H9 (cell line): ENCODE results near the gene RAB3C. TPM values are rescaled to one million over a fixed set of nuclear protein-coding genes. Genes with fewer than 3 reads are reported as not detected.

Experiments used
- DNase-seq: peaks from one replicate; pipeline ENCODE4 v3.0.0-alpha.2; 2017
- H2AFZ ChIP-seq: one replicate; pipeline ENCODE4 v1.6.1; 2013; ENCODE audit warnings: mild to moderate bottlenecking, low read length, control low read depth, moderate library complexity
- H2AK5ac ChIP-seq: 2 replicates; pipeline ENCODE4 v1.6.1; 2013; ENCODE audit warnings: low read length, control low read depth, mixed read lengths; ENCODE audit not compliant: insufficient read length
- H2BK120ac ChIP-seq: one replicate; pipeline ENCODE4 v1.6.1; 2013; ENCODE audit warnings: low read depth, mild to moderate bottlenecking, low read length, control low read depth, inconsistent platforms; ENCODE audit not compliant: poor library complexity, severe bottlenecking
- H2BK12ac ChIP-seq: 2 replicates; pipeline ENCODE4 v1.6.1; 2013; ENCODE audit warnings: low read length, control low read depth, mixed read lengths, low read depth; ENCODE audit not compliant: insufficient read length
- H2BK15ac ChIP-seq: 2 replicates; pipeline ENCODE4 v1.6.1; 2013; ENCODE audit warnings: low read depth, low read length, control low read depth
- H2BK20ac ChIP-seq: one replicate; pipeline ENCODE4 v1.6.1; 2013; ENCODE audit warnings: low read depth, mild to moderate bottlenecking, low read length, control low read depth, inconsistent platforms; ENCODE audit not compliant: poor library complexity, severe bottlenecking
- H2BK5ac ChIP-seq: 2 replicates; pipeline ENCODE4 v1.6.1; 2013; ENCODE audit warnings: low read length, control low read depth, mixed read lengths; ENCODE audit not compliant: insufficient read length
- H3K14ac ChIP-seq: 2 replicates; pipeline ENCODE4 v1.6.1; 2013; ENCODE audit warnings: low read length, control low read depth; ENCODE audit not compliant: insufficient read depth
- H3K18ac ChIP-seq: 2 replicates; pipeline ENCODE4 v1.6.1; 2013; ENCODE audit warnings: low read depth, mild to moderate bottlenecking, mixed read lengths, low read length, control low read depth; ENCODE audit not compliant: insufficient read length
- H3K23ac ChIP-seq: 2 replicates; pipeline ENCODE4 v1.6.1; 2013; ENCODE audit warnings: low read length, control low read depth, mixed read lengths, low read depth; ENCODE audit not compliant: insufficient read length
- H3K23me2 ChIP-seq: 2 replicates; pipeline ENCODE4 v1.6.1; 2013; ENCODE audit warnings: low read depth, mild to moderate bottlenecking, mixed read lengths, low read length, control low read depth; ENCODE audit not compliant: insufficient read length, poor library complexity, severe bottlenecking
- H3K27ac ChIP-seq: 2 replicates; pipeline ENCODE4 v1.5.1; 2013; ENCODE audit warnings: low read length, control low read depth, mixed read lengths, low read depth; ENCODE audit not compliant: insufficient read length
- H3K27me3 ChIP-seq: 2 replicates; pipeline ENCODE4 v1.6.1; 2013; ENCODE audit warnings: low read length, control low read depth, inconsistent platforms; ENCODE audit not compliant: insufficient read depth
- H3K4ac ChIP-seq: 2 replicates; pipeline ENCODE4 v1.6.1; 2013; ENCODE audit warnings: low read depth, mild to moderate bottlenecking, control low read depth, inconsistent platforms, low read length, moderate library complexity
- H3K4me1 ChIP-seq: 2 replicates; pipeline ENCODE4 v1.6.1; 2013; ENCODE audit warnings: low read length, control low read depth, inconsistent platforms; ENCODE audit not compliant: insufficient read depth
- H3K4me2 ChIP-seq: 2 replicates; pipeline ENCODE4 v1.6.1; 2013; ENCODE audit warnings: low read length, control low read depth, mixed read lengths; ENCODE audit not compliant: insufficient read length, insufficient read depth
- H3K56ac ChIP-seq: 2 replicates; pipeline ENCODE4 v1.6.1; 2013; ENCODE audit warnings: low read depth, mild to moderate bottlenecking, mixed read lengths, low read length, control low read depth; ENCODE audit not compliant: insufficient read length
- H3K79me1 ChIP-seq: 2 replicates; pipeline ENCODE4 v1.6.1; 2013; ENCODE audit warnings: low read depth, mild to moderate bottlenecking, moderate library complexity, low read length, control low read depth, inconsistent platforms; ENCODE audit not compliant: insufficient read depth, poor library complexity, severe bottlenecking
- H3K79me2 ChIP-seq: 2 replicates; pipeline ENCODE4 v1.6.1; 2013; ENCODE audit warnings: low read length, control low read depth, inconsistent platforms; ENCODE audit not compliant: insufficient read depth
- H3K9ac ChIP-seq: 2 replicates; pipeline ENCODE4 v1.6.1; 2013; ENCODE audit warnings: low read length, control low read depth, mixed read lengths; ENCODE audit not compliant: insufficient read length; ENCODE audit errors: extremely low read depth
- H3K9me3 ChIP-seq: one replicate; pipeline ENCODE4 v1.6.1; 2013; ENCODE audit warnings: low read depth, low read length, inconsistent platforms; ENCODE audit not compliant: control insufficient read depth
- H3T11ph ChIP-seq: one replicate; pipeline ENCODE4 v1.6.1; 2013; ENCODE audit warnings: mild to moderate bottlenecking, low read length, control low read depth, inconsistent platforms
- H4K20me1 ChIP-seq: one replicate; pipeline ENCODE4 v1.6.1; 2013; ENCODE audit not compliant: control insufficient read depth, insufficient read length, insufficient read depth
- H4K5ac ChIP-seq: 2 replicates; pipeline ENCODE4 v1.6.1; 2013; ENCODE audit warnings: low read depth, mild to moderate bottlenecking, mixed read lengths, low read length, control low read depth; ENCODE audit not compliant: insufficient read length
- H4K8ac ChIP-seq: replicated peaks from 2 replicates; pipeline ENCODE4 v1.6.1; 2013; ENCODE audit warnings: low read length, control low read depth, mixed read lengths, low read depth; ENCODE audit not compliant: insufficient read length
- H4K91ac ChIP-seq: 2 replicates; pipeline ENCODE4 v1.6.1; 2013; ENCODE audit warnings: low read depth, mild to moderate bottlenecking, moderate library complexity, mixed read lengths, low read length, control low read depth; ENCODE audit not compliant: insufficient read length
- H3K27ac Mint-ChIP-seq, 3 experiments: 2 replicates in 2 of 3; 3 replicates in 1 of 3; pipeline ENCODE4 v1.8.0; 2020 to 2021; ENCODE audit warnings: mixed read lengths in 3 of 3, mild to moderate bottlenecking in 1 of 3, moderate library complexity in 1 of 3
- H3K27me3 Mint-ChIP-seq: 2 replicates; pipeline ENCODE4 v1.8.0; 2021; ENCODE audit warnings: low read depth, mild to moderate bottlenecking, moderate library complexity, mixed read lengths
- H3K36me3 Mint-ChIP-seq, 3 experiments: 2 replicates in 2 of 3; 3 replicates in 1 of 3; pipeline ENCODE4 v1.8.0; 2020 to 2021; ENCODE audit warnings: low read depth in 3 of 3, mixed read lengths in 3 of 3; ENCODE audit not compliant: insufficient read depth in 1 of 3
- H3K4me1 Mint-ChIP-seq, 2 experiments: 2 replicates each; pipeline ENCODE4 v1.8.0; 2020; ENCODE audit warnings: mixed read lengths in 2 of 2
- H3K4me3 Mint-ChIP-seq, 2 experiments: 2 replicates in 1 of 2; 3 replicates in 1 of 2; pipeline ENCODE4 v1.8.0; 2020 to 2021; ENCODE audit warnings: mild to moderate bottlenecking in 2 of 2, mixed read lengths in 2 of 2, moderate library complexity in 1 of 2
- H3K9me3 Mint-ChIP-seq, 2 experiments: 2 replicates in 1 of 2; 3 replicates in 1 of 2; pipeline ENCODE4 v1.8.0; 2020; ENCODE audit warnings: mild to moderate bottlenecking in 2 of 2, mixed read lengths in 2 of 2, moderate library complexity in 1 of 2
- WGBS: extraction: QIAGEN DNeasy Blood & Tissue Kit; methylation state at CpG from one replicate; pipeline ENCODE4 v1.1.7; 2013; ENCODE audit warnings: missing lambda C conversion rate, low lambda C conversion rate, mixed read lengths; ENCODE audit not compliant: insufficient read length; ENCODE audit errors: extremely low coverage; 5-methylcytosine and 5-hydroxymethylcytosine counted together
- total RNA-seq: library from RNA; stranded (reverse); gene quantifications from 2 replicates; pipeline ENCODE4 v1.2.1, GENCODE V29; 2021
- TF ChIP-seq, protein P1 (sequence below): fragments of 200-600 bp; sonication (generic); conservative IDR thresholded peaks from 3 replicates; pipeline ENCODE4 v1.8.0; 2021; ENCODE audit warnings: antibody characterized with exemption, mild to moderate bottlenecking

The RAB3C gene
- total RNA-seq, 1 experiment from 2014 or later: 16.3 TPM

DNA sequence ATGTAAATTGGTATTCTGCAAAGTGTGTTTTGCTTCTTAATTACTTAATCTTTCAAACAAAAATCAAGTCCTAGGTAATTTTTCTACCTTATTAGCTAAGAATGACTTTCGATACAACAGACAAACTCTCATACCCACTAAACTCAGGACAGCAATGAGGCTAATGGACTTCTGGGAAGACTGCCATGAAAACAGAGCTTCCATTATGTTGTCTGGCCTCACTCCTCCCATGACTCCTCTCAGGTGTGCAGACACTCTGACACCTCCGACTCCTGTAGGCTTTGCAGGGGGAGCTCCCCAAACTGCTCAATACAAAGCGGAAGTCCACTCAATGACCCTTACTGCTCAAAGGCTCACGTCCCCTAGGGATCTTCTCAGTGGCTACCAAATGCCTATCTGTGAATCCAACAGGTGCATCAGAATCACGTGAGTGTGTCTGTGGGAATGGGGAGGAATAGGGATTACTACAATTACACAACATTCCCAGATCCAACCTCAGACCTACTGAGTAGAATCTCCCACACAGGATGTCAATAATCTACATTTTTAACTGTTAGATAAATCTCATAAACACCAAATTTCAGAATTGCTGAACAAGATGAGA is 289.9 kb downstream of the RAB3C start:
- H3K4me2 ChIP-seq: no peak overlapping the region

More for the DNA sequence above, 289.9 kb downstream of the RAB3C start:
- no CpG with 5 or more reads among the region's 5 CpGs for WGBS
- Histone ChIP-seq H4K20me1 (no peaks in the 10 kb centered on the region), H2AK5ac (no peak overlapping the region), H2AFZ (no peak overlapping the region), H3K4me1 (no peaks in the 10 kb centered on the region), H4K5ac (no peak overlapping the region), H3K23ac (no peak overlapping the region), H3K9me3 (no peaks in the 10 kb centered on the region), H2BK12ac (no peak overlapping the region), H3K14ac (no peak overlapping the region; the same call in 1 of the 2 replicates), H3K27me3 (no peaks in the 10 kb centered on the region), H3K79me1 (no peaks in the 10 kb centered on the region), H4K8ac (no peak overlapping the region), H3T11ph (no peak overlapping the region), H2BK5ac (no peak overlapping the region), H4K91ac (no peak overlapping the region), H3K56ac (no peak overlapping the region), H3K23me2 (no peaks in the 10 kb centered on the region), H3K4ac (no peak overlapping the region), H2BK15ac (no peak overlapping the region), H3K79me2 (no peaks in the 10 kb centered on the region), H2BK120ac (no peak overlapping the region), H2BK20ac (no peak overlapping the region), H3K18ac (no peak overlapping the region), H3K27ac (no peak overlapping the region), H3K9ac (no peak overlapping the region)
- TF ChIP-seq, protein P1, sequence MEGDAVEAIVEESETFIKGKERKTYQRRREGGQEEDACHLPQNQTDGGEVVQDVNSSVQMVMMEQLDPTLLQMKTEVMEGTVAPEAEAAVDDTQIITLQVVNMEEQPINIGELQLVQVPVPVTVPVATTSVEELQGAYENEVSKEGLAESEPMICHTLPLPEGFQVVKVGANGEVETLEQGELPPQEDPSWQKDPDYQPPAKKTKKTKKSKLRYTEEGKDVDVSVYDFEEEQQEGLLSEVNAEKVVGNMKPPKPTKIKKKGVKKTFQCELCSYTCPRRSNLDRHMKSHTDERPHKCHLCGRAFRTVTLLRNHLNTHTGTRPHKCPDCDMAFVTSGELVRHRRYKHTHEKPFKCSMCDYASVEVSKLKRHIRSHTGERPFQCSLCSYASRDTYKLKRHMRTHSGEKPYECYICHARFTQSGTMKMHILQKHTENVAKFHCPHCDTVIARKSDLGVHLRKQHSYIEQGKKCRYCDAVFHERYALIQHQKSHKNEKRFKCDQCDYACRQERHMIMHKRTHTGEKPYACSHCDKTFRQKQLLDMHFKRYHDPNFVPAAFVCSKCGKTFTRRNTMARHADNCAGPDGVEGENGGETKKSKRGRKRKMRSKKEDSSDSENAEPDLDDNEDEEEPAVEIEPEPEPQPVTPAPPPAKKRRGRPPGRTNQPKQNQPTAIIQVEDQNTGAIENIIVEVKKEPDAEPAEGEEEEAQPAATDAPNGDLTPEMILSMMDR: no peak
- no peak for DNase-seq
- Mint-ChIP-seq H3K36me3 (no peaks in the 10 kb centered on the region), H3K27ac (no peak overlapping the region), H3K4me1 (no peaks in the 10 kb centered on the region), H3K27me3 (peaks cover 2% of the 10 kb centered on the region; the same call in 1 of the 2 replicates), H3K4me3 (no peak overlapping the region), H3K9me3 (no peaks in the 10 kb centered on the region)
